Urothelium cell line (cell line): Measurements from ENCODE around the gene MAML3.

Experiments
- DNase-seq: peaks from one replicate; pipeline ENCODE4 v3.0.0; 2011; ENCODE audit warnings: low spot score, mixed read lengths
- FAIRE-seq: peaks from 2 replicates; lab custom pipeline; 2011; peaks lifted over from hg19 to GRCh38; lab: Jason Lieb, UNC

The MAML3 gene

GRCh38 chr4:140048419-140048995 is 105.5 kb downstream of the MAML3 start:
- no peak for FAIRE-seq
- DNase-seq: no peak

GRCh38 chr4:140047786-140048185 is 106.2 kb downstream of the MAML3 start:
- DNase-seq: no peak
- FAIRE-seq: no peak

- FAIRE-seq (no peak), DNase-seq (no peak)
These were observed 106.9 kb downstream of the MAML3 start for GRCh38 chr4:140047017-140047640.

GRCh38 chr4:140046543-140046942 is 107.4 kb downstream of the MAML3 start:
- no peak for FAIRE-seq

GRCh38 chr4:140046016-140046415 is 108.0 kb downstream of the MAML3 start:
- no peak for DNase-seq
- no peak for FAIRE-seq

More at GRCh38 chr4:140046543-140046942, 107.4 kb downstream of the MAML3 start:
- no peak for DNase-seq

GRCh38 chr4:140044337-140044902 is 109.6 kb downstream of the MAML3 start:
- no peak for FAIRE-seq

GRCh38 chr4:140042634-140043033 is 111.3 kb downstream of the MAML3 start:
- FAIRE-seq: no peak
- no peak for DNase-seq

More at GRCh38 chr4:140044337-140044902, 109.6 kb downstream of the MAML3 start:
- no peak for DNase-seq

- DNase-seq (peak; percentile 53), FAIRE-seq (no peak)
These were observed 115.9 kb downstream of the MAML3 start for GRCh38 chr4:140038031-140038533.

GRCh38 chr4:140037353-140038030 is 116.5 kb downstream of the MAML3 start:
- FAIRE-seq: no peak
- DNase-seq: peak; percentile 69

- DNase-seq (no peak), FAIRE-seq (no peak)
These were observed 122.3 kb downstream of the MAML3 start for GRCh38 chr4:140031706-140032105.

GRCh38 chr4:140031061-140031460 is 122.9 kb downstream of the MAML3 start:
- DNase-seq: no peak
- no peak for FAIRE-seq

GRCh38 chr4:140028676-140029517 is 125.1 kb downstream of the MAML3 start:
- FAIRE-seq: no peak
- no peak for DNase-seq

- DNase-seq: no peak
- no peak for FAIRE-seq
These were observed 125.9 kb downstream of the MAML3 start for GRCh38 chr4:140028101-140028500.

- FAIRE-seq (no peak), DNase-seq (no peak)
These were observed 126.9 kb downstream of the MAML3 start for GRCh38 chr4:140027101-140027500.

- DNase-seq (no peak), FAIRE-seq (no peak)
These were observed 128.5 kb downstream of the MAML3 start for GRCh38 chr4:140025470-140025869.

GRCh38 chr4:140020457-140021361 is 133.3 kb downstream of the MAML3 start:
- FAIRE-seq (no peak), DNase-seq (no peak)

GRCh38 chr4:140019619-140020347 is 134.2 kb downstream of the MAML3 start:
- DNase-seq: no peak
- FAIRE-seq: no peak

GRCh38 chr4:140018931-140019618 is 134.9 kb downstream of the MAML3 start:
- DNase-seq (no peak), FAIRE-seq (no peak)
